Upper lobe of right lung (tissue), 1 donor: ENCODE results near the gene ATP6AP1. TPM values are rescaled to one million over a fixed set of nuclear protein-coding genes. Genes with fewer than 3 reads are reported as not detected.
A peak's percentile ranks its signal among the peaks of the same experiment; 100 is the strongest.
"Not testable (repeated sequence)": the region's sequence is repeated elsewhere in the genome, so short reads cannot be mapped to it uniquely, and the experiment has no call there.

Experiments
- ATAC-seq: fragments of 200-7000 bp; cut with Tn5 transposase; one replicate; pipeline ENCODE4 v1.9.1; 2020; ENCODE audit warnings: mild to moderate bottlenecking, moderate library complexity
- DNase-seq: peaks from one replicate; pipeline ENCODE4 v3.0.0-alpha.2; 2020
- H3K27ac ChIP-seq: fragments of 200-600 bp; one replicate; pipeline ENCODE4 v1.8.0; 2022
- H3K27me3 ChIP-seq: fragments of 200-600 bp; one replicate; pipeline ENCODE4 v1.8.0; 2022; ENCODE audit warnings: mild to moderate bottlenecking
- H3K36me3 ChIP-seq: fragments of 200-600 bp; one replicate; pipeline ENCODE4 v1.8.0; 2022
- H3K4me1 ChIP-seq: fragments of 200-600 bp; one replicate; pipeline ENCODE4 v1.8.0; 2022
- H3K4me3 ChIP-seq: fragments of 200-600 bp; one replicate; pipeline ENCODE4 v1.8.0; 2022; ENCODE audit warnings: mild to moderate bottlenecking
- H3K9me3 ChIP-seq: fragments of 200-600 bp; one replicate; pipeline ENCODE4 v1.8.0; 2022
- CTCF ChIP-seq: fragments of 200-600 bp; IDR thresholded peaks from one replicate; pipeline ENCODE4 v1.8.0; 2022; ENCODE audit warnings: antibody characterized with exemption
- intact Hi-C: fragments of 100-400 bp; cut with DNase I; formaldehyde crosslinking; loops from one replicate; pipeline ENCODE4 v1.11.0; 2022
- total RNA-seq: library from RNA; stranded (reverse); fragmentation: NEBNext Ultra II Directional; extraction: Animal tissue kit (Norgen Biotek cat#: 25700); gene quantifications from one replicate; pipeline ENCODE4 v1.2.1, GENCODE V29; 2021
- donor health status: DM: no; HTN: yes; CAD: no; lungs with severe emphysema.

ATP6AP1 gene
- total RNA-seq, 1 donor from 2014 or later, result 193 TPM

- DNase-seq (peak; percentile 91), ATAC-seq (peak; percentile 86)
- peaks cover 3% of the 10 kb centered on the region for H3K4me1 ChIP-seq
- no peaks in the 10 kb centered on the region for H3K9me3 ChIP-seq
- H3K27ac ChIP-seq, result peak overlapping the region; percentile 98
- H3K36me3 ChIP-seq, result peaks cover 15% of the 10 kb centered on the region
- intact Hi-C loops, result no loop called here
- H3K27me3 ChIP-seq, result no peaks in the 10 kb centered on the region
- peak overlapping the region; percentile 71 for H3K4me3 ChIP-seq
- no peak for TF ChIP-seq CTCF
Measured at GRCh38 chrX:154396973-154397887, 31.2 kb upstream of the ATP6AP1 start.

GRCh38 chrX:154397888-154398667 lies 30.4 kb upstream of the ATP6AP1 start, which contains the start of gene RPL10:
Gene RPL10, plus strand, starts transcription at chrX:154398377. Its CDS starts 143 bp downstream, at chrX:154398520.
- H3K36me3 ChIP-seq, result peaks cover 15% of the 10 kb centered on the region
- intact Hi-C loops, result no loop called here
- DNase-seq, result peak; percentile 96
- ATAC-seq, result peak; percentile 93
- peak within 1 kb of the TSS; percentile 71 for H3K4me3 ChIP-seq
- no peak for TF ChIP-seq CTCF
- peaks cover 3% of the 10 kb centered on the region for H3K4me1 ChIP-seq
- H3K27me3 ChIP-seq, result no peaks in the 10 kb centered on the region
- H3K9me3 ChIP-seq, result no peaks in the 10 kb centered on the region
- peak within 1 kb of the TSS; percentile 98 for H3K27ac ChIP-seq

- Histone ChIP-seq H3K9me3 (no peaks in the 10 kb centered on the region), H3K27me3 (no peaks in the 10 kb centered on the region), H3K4me1 (peaks cover 3% of the 10 kb centered on the region), H3K4me3 (peak overlapping the region; percentile 71), H3K36me3 (peaks cover 15% of the 10 kb centered on the region), H3K27ac (peak overlapping the region; percentile 98)
- ATAC-seq, result peak; percentile 70
- TF ChIP-seq CTCF, result peak; percentile 75
- intact Hi-C loops, result no loop called here
- peak; percentile 91 for DNase-seq
Measured at GRCh38 chrX:154398668-154399526, 29.6 kb upstream of the ATP6AP1 start.

- TF ChIP-seq CTCF, result no peak
- H3K4me1 ChIP-seq, result peaks cover 3% of the 10 kb centered on the region
- no peak for ATAC-seq
- DNase-seq, result no peak
- peak overlapping the region; percentile 98 for H3K27ac ChIP-seq
- no peaks in the 10 kb centered on the region for H3K27me3 ChIP-seq
- intact Hi-C loops, result no loop called here
- H3K4me3 ChIP-seq, result peak overlapping the region; percentile 71
- H3K36me3 ChIP-seq, result peaks cover 15% of the 10 kb centered on the region
- H3K9me3 ChIP-seq, result no peaks in the 10 kb centered on the region
Measured at GRCh38 chrX:154399527-154400368, 28.7 kb upstream of the ATP6AP1 start.

GRCh38 chrX:154400369-154400817 lies 28.1 kb upstream of the ATP6AP1 start:
- ATAC-seq, H3K9me3 ChIP-seq, H3K27ac ChIP-seq, H3K4me1 ChIP-seq, H3K27me3 ChIP-seq, DNase-seq, intact Hi-C loops: not testable (repeated sequence)
- peak overlapping the region; percentile 71 for H3K4me3 ChIP-seq
- H3K36me3 ChIP-seq, result peaks cover 15% of the 10 kb centered on the region
